Endothelial cell of umbilical vein (primary cell): Measurements from ENCODE around the gene ACTL7A.

Experiments
- EZH2 ChIP-seq: IDR thresholded peaks from 2 replicates; pipeline ENCODE4 v1.6.1; 2012; ENCODE audit warnings: borderline replicate concordance, low read depth, mild to moderate bottlenecking, moderate library complexity, low read length, inconsistent platforms; ENCODE audit not compliant: severe bottlenecking
- FOS ChIP-seq: IDR thresholded peaks from 2 replicates; pipeline ENCODE4 v1.6.1; 2011; ENCODE audit warnings: mild to moderate bottlenecking, low read length, moderate library complexity, borderline replicate concordance; ENCODE audit not compliant: insufficient read depth
- GATA2 ChIP-seq: IDR thresholded peaks from 2 replicates; pipeline ENCODE4 v1.7.0; 2011; ENCODE audit warnings: low read depth, mild to moderate bottlenecking, moderate library complexity, mixed read lengths, low read length; ENCODE audit not compliant: insufficient read length, insufficient read depth
- JUN ChIP-seq: IDR thresholded peaks from 2 replicates; pipeline ENCODE4 v1.6.1; 2011; ENCODE audit warnings: borderline replicate concordance, low read depth; ENCODE audit not compliant: insufficient read length, insufficient read depth
- MYC ChIP-seq: IDR thresholded peaks from one replicate; pipeline ENCODE4 v1.6.1; 2011; ENCODE audit warnings: mild to moderate bottlenecking, low read depth, low read length
- POLR2A ChIP-seq: IDR thresholded peaks from 2 replicates; pipeline ENCODE4 v1.6.1; 2012; ENCODE audit warnings: low read depth, mild to moderate bottlenecking, control low read depth, low read length
- POLR2AphosphoS5 ChIP-seq: IDR thresholded peaks from 2 replicates; pipeline ENCODE4 v1.6.1; 2012; ENCODE audit warnings: low read depth, mild to moderate bottlenecking, control low read depth, low read length, moderate library complexity; ENCODE audit not compliant: insufficient read depth
- TF ChIP-seq, protein P1 (sequence below), 2 donors: IDR thresholded peaks; 1 replicate in 1 of 2; 2 replicates in 1 of 2; pipeline ENCODE4 v1.5.1; 2011; ENCODE audit warnings: low read length in 2 of 2, mild to moderate bottlenecking in 2 of 2, moderate library complexity in 2 of 2, control low read depth in 1 of 2, inconsistent platforms in 1 of 2, low read depth in 1 of 2; ENCODE audit not compliant: insufficient read depth in 1 of 2; ENCODE audit errors: extremely low read depth in 1 of 2
- TF ChIP-seq, protein P2 (sequence below): IDR thresholded peaks from 2 replicates; pipeline ENCODE4 v1.6.1; 2011; ENCODE audit not compliant: insufficient read depth, insufficient read length

DNA sequence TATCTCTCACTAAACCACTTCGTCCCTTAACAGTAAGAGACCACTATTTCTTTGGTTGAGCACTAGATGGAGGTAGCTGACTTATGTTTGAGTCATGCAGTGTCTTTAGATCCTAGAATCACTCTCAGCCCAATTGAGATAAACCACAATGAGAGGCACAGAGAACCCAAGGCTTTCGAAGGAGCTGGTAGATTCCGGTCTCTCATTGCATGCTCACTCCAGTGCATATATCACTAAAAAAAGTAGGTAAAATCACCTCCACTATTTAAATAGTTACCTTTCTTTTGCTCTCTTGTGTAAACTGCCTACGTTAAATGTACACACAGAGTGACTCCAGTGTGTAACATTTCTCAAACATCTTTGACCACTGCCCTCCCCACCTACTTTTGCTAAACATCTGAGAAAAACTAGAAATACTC, 27.6 kb downstream of the ACTL7A start:
- TF ChIP-seq, protein P1, sequence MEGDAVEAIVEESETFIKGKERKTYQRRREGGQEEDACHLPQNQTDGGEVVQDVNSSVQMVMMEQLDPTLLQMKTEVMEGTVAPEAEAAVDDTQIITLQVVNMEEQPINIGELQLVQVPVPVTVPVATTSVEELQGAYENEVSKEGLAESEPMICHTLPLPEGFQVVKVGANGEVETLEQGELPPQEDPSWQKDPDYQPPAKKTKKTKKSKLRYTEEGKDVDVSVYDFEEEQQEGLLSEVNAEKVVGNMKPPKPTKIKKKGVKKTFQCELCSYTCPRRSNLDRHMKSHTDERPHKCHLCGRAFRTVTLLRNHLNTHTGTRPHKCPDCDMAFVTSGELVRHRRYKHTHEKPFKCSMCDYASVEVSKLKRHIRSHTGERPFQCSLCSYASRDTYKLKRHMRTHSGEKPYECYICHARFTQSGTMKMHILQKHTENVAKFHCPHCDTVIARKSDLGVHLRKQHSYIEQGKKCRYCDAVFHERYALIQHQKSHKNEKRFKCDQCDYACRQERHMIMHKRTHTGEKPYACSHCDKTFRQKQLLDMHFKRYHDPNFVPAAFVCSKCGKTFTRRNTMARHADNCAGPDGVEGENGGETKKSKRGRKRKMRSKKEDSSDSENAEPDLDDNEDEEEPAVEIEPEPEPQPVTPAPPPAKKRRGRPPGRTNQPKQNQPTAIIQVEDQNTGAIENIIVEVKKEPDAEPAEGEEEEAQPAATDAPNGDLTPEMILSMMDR (IDR thresholded peaks at IDR 0.05; ENCODE audit: extremely low read depth in 1 of 2, insufficient read depth in 1 of 2, low read depth in 1 of 2, low read length in 2 of 2): peak in 1 of 2 donors; percentile 21
- TF ChIP-seq EZH2: no peak
- no peak for TF ChIP-seq POLR2A
- TF ChIP-seq POLR2AphosphoS5: no peak
- TF ChIP-seq, protein P2, sequence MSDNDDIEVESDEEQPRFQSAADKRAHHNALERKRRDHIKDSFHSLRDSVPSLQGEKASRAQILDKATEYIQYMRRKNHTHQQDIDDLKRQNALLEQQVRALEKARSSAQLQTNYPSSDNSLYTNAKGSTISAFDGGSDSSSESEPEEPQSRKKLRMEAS: no peak
- TF ChIP-seq MYC: no peak
- no peak for TF ChIP-seq FOS
- TF ChIP-seq JUN: no peak
- TF ChIP-seq GATA2: no peak
